ENCODE data around the gene CSGALNACT2.
A peak's percentile ranks its signal among the peaks of the same experiment; 100 is the strongest.

Gene CSGALNACT2

GRCh38 chr10:43124574-43125273, 13.5 kb upstream of the CSGALNACT2 start:
- peak in 1 of 2 donors; percentile 12 for DNase-seq

GRCh38 chr10:43125274-43125845, 12.9 kb upstream of the CSGALNACT2 start:
- no peak for DNase-seq

- no peak for DNase-seq
These were observed 12.1 kb upstream of the CSGALNACT2 start for GRCh38 chr10:43125881-43126731.

- DNase-seq, result peak; percentile 55
These were observed 11.4 kb upstream of the CSGALNACT2 start for GRCh38 chr10:43126759-43127424.

GRCh38 chr10:43127442-43127841, 10.8 kb upstream of the CSGALNACT2 start:
- DNase-seq, result no peak

GRCh38 chr10:43128331-43128730, 9.9 kb upstream of the CSGALNACT2 start:
- DNase-seq, result no peak

- peak; percentile 93 to 95 for DNase-seq
These were observed 9.1 kb upstream of the CSGALNACT2 start for GRCh38 chr10:43128958-43129706.

GRCh38 chr10:43130770-43131171, 7.5 kb upstream of the CSGALNACT2 start:
- DNase-seq, result peak in 1 of 2 donors; percentile 59

- DNase-seq, result no peak
These were observed 7.0 kb upstream of the CSGALNACT2 start for GRCh38 chr10:43131256-43131655.

- no peak for DNase-seq
These were observed 6.3 kb upstream of the CSGALNACT2 start for GRCh38 chr10:43131906-43132305.

GRCh38 chr10:43132867-43133787, 5.1 kb upstream of the CSGALNACT2 start:
- DNase-seq, result peak; percentile 65 to 71

- DNase-seq, result peak in 1 of 2 donors; percentile 19
These were observed 3.9 kb upstream of the CSGALNACT2 start for GRCh38 chr10:43134126-43134905.

GRCh38 chr10:43135064-43135463, 3.2 kb upstream of the CSGALNACT2 start:
- peak in 1 of 2 donors; percentile 32 for DNase-seq

GRCh38 chr10:43135656-43136055, 2.6 kb upstream of the CSGALNACT2 start:
- no peak for DNase-seq

GRCh38 chr10:43136432-43136831, 1.8 kb upstream of the CSGALNACT2 start:
- DNase-seq, result no peak

- DNase-seq, result peak in 1 of 2 donors; percentile 17
These were observed 1.1 kb upstream of the CSGALNACT2 start for GRCh38 chr10:43136995-43137716.

- DNase-seq, result peak in 1 of 2 donors; percentile 45
These were observed 576 bp upstream of the CSGALNACT2 start for GRCh38 chr10:43137717-43138020.

- DNase-seq, result peak; percentile 49 to 59
These were observed 554 bp downstream of the CSGALNACT2 start for GRCh38 chr10:43138757-43139241.

- no peak for DNase-seq
These were observed 3.2 kb downstream of the CSGALNACT2 start for GRCh38 chr10:43141421-43141820.
